IMR-90 (cell line): Measurements from ENCODE around the gene NEK6. TPM values are rescaled to one million over a fixed set of nuclear protein-coding genes. Genes with fewer than 3 reads are reported as not detected.

Source experiments
- ATAC-seq: fragments of 200-7000 bp; cut with Tn5 transposase; 2 replicates; pipeline ENCODE4 v1.9.1; 2020; ENCODE audit warnings: low read depth, mild to moderate bottlenecking, moderate library complexity
- BruUV-seq: library from RNA; stranded (reverse); fragments of 400-500 nt; replicated peaks from 2 replicates; lab custom pipeline; 2021; lab: Mats Ljungman, UMichigan
- CTCF ChIA-PET: fragments of 300-600 bp; formaldehyde crosslinking; extraction: SDS; loops from one replicate; lab custom pipeline; 2021; ENCODE audit warnings: antibody characterized with exemption; lab: Yijun Ruan, JAX
- POLR2A ChIA-PET: fragments of 300-600 bp; sonication (Branson Sonifier 250); formaldehyde crosslinking; loops from one replicate; lab custom pipeline; 2022; ENCODE audit warnings: antibody characterized with exemption; ENCODE audit not compliant: unreplicated experiment; lab: Charles Lee
- DNase-seq: peaks from one replicate; pipeline ENCODE4 v3.0.0; 2013
- H2AFZ ChIP-seq: replicated peaks from 2 replicates; pipeline ENCODE3; 2013; ENCODE audit warnings: low read length, mild to moderate bottlenecking; ENCODE audit not compliant: poor library complexity
- H2AK5ac ChIP-seq: 2 replicates; pipeline ENCODE4 v1.6.1; 2013; ENCODE audit warnings: low read depth, low read length, inconsistent platforms
- H2AK9ac ChIP-seq: replicated peaks from 2 replicates; pipeline ENCODE3; 2013; ENCODE audit warnings: mild to moderate bottlenecking, low read depth, low read length, moderate library complexity; ENCODE audit not compliant: poor library complexity
- H2BK120ac ChIP-seq: 2 replicates; pipeline ENCODE4 v1.6.1; 2013; ENCODE audit warnings: low read depth, low read length, inconsistent platforms
- H2BK15ac ChIP-seq: 3 replicates; pipeline ENCODE4 v1.6.1; 2013; ENCODE audit warnings: low read depth, low read length, inconsistent platforms
- H2BK20ac ChIP-seq: 2 replicates; pipeline ENCODE4 v1.6.1; 2013; ENCODE audit warnings: low read depth, mild to moderate bottlenecking, inconsistent platforms, low read length, moderate library complexity
- H2BK5ac ChIP-seq: 2 replicates; pipeline ENCODE4 v1.6.1; 2013; ENCODE audit warnings: mild to moderate bottlenecking, low read depth, low read length, inconsistent platforms; ENCODE audit not compliant: poor library complexity, severe bottlenecking
- H3K14ac ChIP-seq: replicated peaks from 2 replicates; pipeline ENCODE4 v1.6.1; 2013; ENCODE audit warnings: low read depth, low read length, inconsistent platforms
- H3K18ac ChIP-seq: 2 replicates; pipeline ENCODE4 v1.6.1; 2013; ENCODE audit warnings: low read depth, low read length, control low read depth
- H3K23ac ChIP-seq: 2 replicates; pipeline ENCODE4 v1.6.1; 2013; ENCODE audit warnings: low read depth, low read length, inconsistent platforms
- H3K27ac ChIP-seq: 2 replicates; pipeline ENCODE4 v1.5.1; 2013; ENCODE audit warnings: mild to moderate bottlenecking, control low read depth, low read length; ENCODE audit not compliant: insufficient read depth
- H3K27me3 ChIP-seq: 2 replicates; pipeline ENCODE4 v1.6.1; 2013; ENCODE audit warnings: low read length; ENCODE audit not compliant: control insufficient read depth, insufficient read depth
- H3K36me3 ChIP-seq: 2 replicates; pipeline ENCODE4 v1.6.1; 2013; ENCODE audit warnings: low read length, mixed read lengths; ENCODE audit not compliant: control insufficient read depth, insufficient read depth
- H3K4ac ChIP-seq: 2 replicates; pipeline ENCODE4 v1.6.1; 2013; ENCODE audit warnings: low read depth, low read length, inconsistent platforms
- H3K4me1 ChIP-seq: 2 replicates; pipeline ENCODE4 v1.6.1; 2013; ENCODE audit warnings: low read length, mixed read lengths; ENCODE audit not compliant: control insufficient read depth, insufficient read depth
- H3K4me2 ChIP-seq: 2 replicates; pipeline ENCODE4 v1.6.1; 2013; ENCODE audit warnings: low read depth, mild to moderate bottlenecking, control low read depth, low read length, moderate library complexity
- H3K4me3 ChIP-seq: 2 replicates; pipeline ENCODE4 v1.5.1; 2013; ENCODE audit warnings: low read depth, mild to moderate bottlenecking, control low read depth, low read length, moderate library complexity; ENCODE audit not compliant: insufficient read depth
- H3K56ac ChIP-seq: 2 replicates; pipeline ENCODE4 v1.6.1; 2013; ENCODE audit warnings: low read length, inconsistent platforms; ENCODE audit not compliant: insufficient read depth; ENCODE audit errors: extremely low read depth
- H3K79me1 ChIP-seq, 2 experiments: 2 replicates each; pipeline ENCODE4 v1.6.1; 2013; ENCODE audit warnings: low read length in 2 of 2, inconsistent platforms in 1 of 2, low read depth in 1 of 2
- H3K9ac ChIP-seq: 2 replicates; pipeline ENCODE4 v1.6.1; 2013; ENCODE audit warnings: low read depth, low read length, control low read depth
- H3K9me1 ChIP-seq: 2 replicates; pipeline ENCODE4 v1.6.1; 2013; ENCODE audit warnings: low read length, inconsistent platforms; ENCODE audit not compliant: insufficient read depth
- H3K9me3 ChIP-seq: 2 replicates; pipeline ENCODE4 v1.6.1; 2013; ENCODE audit warnings: low read length; ENCODE audit not compliant: control insufficient read depth, insufficient read depth
- H4K20me1 ChIP-seq: 2 replicates; pipeline ENCODE4 v1.6.1; 2013; ENCODE audit warnings: low read length, inconsistent platforms; ENCODE audit not compliant: insufficient read depth
- H4K5ac ChIP-seq: 2 replicates; pipeline ENCODE4 v1.6.1; 2013; ENCODE audit warnings: mild to moderate bottlenecking, low read depth, low read length, control low read depth
- H4K8ac ChIP-seq, 2 experiments: 2 replicates each; pipeline ENCODE4 v1.6.1; 2013; ENCODE audit warnings: low read depth in 2 of 2, low read length in 2 of 2, control low read depth in 1 of 2, inconsistent platforms in 1 of 2
- H4K91ac ChIP-seq: 2 replicates; pipeline ENCODE4 v1.6.1; 2013; ENCODE audit warnings: low read depth, low read length, inconsistent platforms; ENCODE audit not compliant: insufficient read depth
- BHLHE40 ChIP-seq: fragments of 150-350 bp; IDR thresholded peaks from 2 replicates; pipeline ENCODE4 v1.6.1; 2016; ENCODE audit warnings: mild to moderate bottlenecking, low read depth, low read length
- CTCF ChIP-seq: conservative IDR thresholded peaks from 2 replicates; pipeline ENCODE4 v1.5.1; 2012; ENCODE audit warnings: mild to moderate bottlenecking, low read depth, low read length, improper control_type of control experiment
- ELK1 ChIP-seq: fragments of 150-350 bp; IDR thresholded peaks from 2 replicates; pipeline ENCODE4 v1.6.1; 2016; ENCODE audit warnings: low read depth, mild to moderate bottlenecking, low read length, moderate library complexity, borderline replicate concordance
- FOS ChIP-seq: fragments of 150-350 bp; IDR thresholded peaks from 2 replicates; pipeline ENCODE4 v1.6.1; 2016; ENCODE audit warnings: low read depth, low read length
- MAFK ChIP-seq: IDR thresholded peaks from 2 replicates; pipeline ENCODE4 v1.6.1; 2012; ENCODE audit warnings: low read depth, low read length, improper control_type of control experiment
- MXI1 ChIP-seq: IDR thresholded peaks from 2 replicates; pipeline ENCODE4 v1.6.1; 2012; ENCODE audit warnings: low read depth, mild to moderate bottlenecking, low read length, moderate library complexity, borderline replicate concordance
- NFE2L2 ChIP-seq: fragments of 150-350 bp; IDR thresholded peaks from 2 replicates; pipeline ENCODE4 v1.6.1; 2016; ENCODE audit warnings: low read depth, mild to moderate bottlenecking, low read length
- RAD21 ChIP-seq: IDR thresholded peaks from 2 replicates; pipeline ENCODE4 v1.6.1; 2012; ENCODE audit warnings: low read length, improper control_type of control experiment
- RFX5 ChIP-seq: IDR thresholded peaks from 2 replicates; pipeline ENCODE4 v1.8.0; 2012; ENCODE audit warnings: low read depth, mild to moderate bottlenecking, low read length, moderate library complexity
- USF2 ChIP-seq: fragments of 150-350 bp; IDR thresholded peaks from 2 replicates; pipeline ENCODE4 v1.6.1; 2017; ENCODE audit warnings: mild to moderate bottlenecking, antibody characterized with exemption, low read length, low read depth
- WGBS, 2 experiments: methylation state at CpG; one replicate each; pipeline versions ENCODE4 v1.1.5 to v1.1.7; 2013; ENCODE audit warnings: missing lambda C conversion rate in 2 of 2; ENCODE audit not compliant: insufficient read length in 1 of 2; ENCODE audit errors: extremely low coverage in 2 of 2; 5-methylcytosine and 5-hydroxymethylcytosine counted together
- dilution Hi-C: fragments of 300-500 bp; cut with HindIII; formaldehyde crosslinking; loops from one replicate; pipeline ENCODE4 v1.14.3; 2018; ENCODE audit warnings: low sequenced_read_pairs; ENCODE audit not compliant: unreplicated experiment
- in situ Hi-C: fragments of 300-500 bp; cut with MboI; formaldehyde crosslinking; loops from 3 replicates; pipeline ENCODE4 v1.14.3; 2019; ENCODE audit warnings: low sequenced_read_pairs, inconsistent platforms, mixed read lengths
- intact Hi-C: fragments of 100-400 bp; cut with micrococcal nuclease; formaldehyde crosslinking; loops from 2 replicates; pipeline ENCODE4 v1.10.0; 2022
- polyA plus RNA-seq, 3 experiments: library from polyadenylated mRNA; depleted of rRNA; stranded (reverse); fragments of >200 nt; gene quantifications; 2 replicates each; pipeline ENCODE4 v1.2.3, GENCODE V29; 2012; ENCODE audit warnings: low replicate concordance in 1 of 3
- total RNA-seq: library from RNA; depleted of rRNA; stranded (reverse); fragments of >200 nt; gene quantifications from 2 replicates; pipeline ENCODE4 v1.2.3, GENCODE V29; 2012

The NEK6 gene
- total and polyA plus RNA-seq, 2 of the 4 experiments (the other 2 are of a cell fraction), result 79.9 to 112 TPM

- Histone ChIP-seq H3K23ac (peak overlapping the region; percentile 93), H4K8ac (peak overlapping the region; percentile 86 to 88), H2AK9ac (peak overlapping the region; percentile 92), H3K27ac (peak overlapping the region; percentile 90), H2BK15ac (peak overlapping the region; percentile 82), H2BK5ac (peak overlapping the region; percentile 89), H3K56ac (peak overlapping the region; percentile 90), H2AK5ac (peak overlapping the region; percentile 98), H4K5ac (peak overlapping the region; percentile 82), H2AFZ (peak overlapping the region; percentile 28), H2BK120ac (peak overlapping the region; percentile 93), H3K9me1 (peaks cover 39% of the 10 kb centered on the region), H3K36me3 (peaks cover 16% of the 10 kb centered on the region), H4K20me1 (peaks cover 46% of the 10 kb centered on the region), H3K27me3 (no peaks in the 10 kb centered on the region), H3K9me3 (no peaks in the 10 kb centered on the region), H3K9ac (peak overlapping the region; percentile 52), H3K4me1 (peaks cover 70% of the 10 kb centered on the region), H3K4me2 (peak overlapping the region; percentile 3; the same call in 1 of the 2 replicates), H2BK20ac (peak overlapping the region; percentile 96), H4K91ac (peak overlapping the region; percentile 94), H3K4ac (peak overlapping the region; percentile 99), H3K14ac (peak overlapping the region; percentile 96), H3K79me1 (peaks cover 20 to 90% of the 10 kb centered on the region in 2 experiments; a peak in 3 of 4 replicates), H3K18ac (peak overlapping the region; percentile 88), H3K4me3 (no peak overlapping the region)
- DNase-seq, result peak; percentile 50
- WGBS, 2 experiments, result 20% methylated on average over 2 of the region's 18 CpGs; no CpG with 5 or more reads in 1 of the 2 experiments
- intact Hi-C loops, result no loop called here
- in situ Hi-C loops, result no loop called here
- no TSS peak for BruUV-seq
- no peak for ATAC-seq
- TF ChIP-seq FOS (no peak), MAFK (no peak), USF2 (no peak), RFX5 (no peak), ELK1 (no peak), RAD21 (no peak), BHLHE40 (no peak; the same call in 1 of the 2 replicates), MXI1 (no peak), CTCF (no peak), NFE2L2 (no peak)
- ChIA-PET POLR2A (no interaction called here), CTCF (no interaction called here)
- dilution Hi-C loops, result no loop called here
Measured at GRCh38 chr9:124284940-124285441, 27.2 kb downstream of the NEK6 start.
